HUES6 (cell line): ENCODE results near the gene HNRNPAB.
"Not testable (repeated sequence)": the region's sequence is repeated elsewhere in the genome, so short reads cannot be mapped to it uniquely, and the experiment has no call there.

Source experiments
- H3K27ac ChIP-seq: 2 replicates; pipeline ENCODE4 v1.7.0; 2013; ENCODE audit warnings: low read depth, mild to moderate bottlenecking, low read length, inconsistent platforms
- H3K27me3 ChIP-seq: 2 replicates; pipeline ENCODE4 v1.6.1; 2013; ENCODE audit warnings: low read length; ENCODE audit not compliant: control insufficient read depth, insufficient read depth
- H3K36me3 ChIP-seq: 2 replicates; pipeline ENCODE4 v1.6.1; 2013; ENCODE audit warnings: low read length; ENCODE audit not compliant: control insufficient read depth, insufficient read depth
- H3K4me1 ChIP-seq: 2 replicates; pipeline ENCODE4 v1.6.1; 2013; ENCODE audit warnings: low read length; ENCODE audit not compliant: control insufficient read depth, insufficient read depth
- H3K4me3 ChIP-seq: 2 replicates; pipeline ENCODE4 v1.5.1; 2013; ENCODE audit warnings: low read depth, low read length
- H3K9ac ChIP-seq: one replicate; pipeline ENCODE4 v1.6.1; 2013; ENCODE audit warnings: mild to moderate bottlenecking, low read length
- H3K9me3 ChIP-seq: 2 replicates; pipeline ENCODE4 v1.6.1; 2013; ENCODE audit warnings: low read depth, low read length; ENCODE audit not compliant: control insufficient read depth, insufficient read depth

The HNRNPAB gene

DNA sequence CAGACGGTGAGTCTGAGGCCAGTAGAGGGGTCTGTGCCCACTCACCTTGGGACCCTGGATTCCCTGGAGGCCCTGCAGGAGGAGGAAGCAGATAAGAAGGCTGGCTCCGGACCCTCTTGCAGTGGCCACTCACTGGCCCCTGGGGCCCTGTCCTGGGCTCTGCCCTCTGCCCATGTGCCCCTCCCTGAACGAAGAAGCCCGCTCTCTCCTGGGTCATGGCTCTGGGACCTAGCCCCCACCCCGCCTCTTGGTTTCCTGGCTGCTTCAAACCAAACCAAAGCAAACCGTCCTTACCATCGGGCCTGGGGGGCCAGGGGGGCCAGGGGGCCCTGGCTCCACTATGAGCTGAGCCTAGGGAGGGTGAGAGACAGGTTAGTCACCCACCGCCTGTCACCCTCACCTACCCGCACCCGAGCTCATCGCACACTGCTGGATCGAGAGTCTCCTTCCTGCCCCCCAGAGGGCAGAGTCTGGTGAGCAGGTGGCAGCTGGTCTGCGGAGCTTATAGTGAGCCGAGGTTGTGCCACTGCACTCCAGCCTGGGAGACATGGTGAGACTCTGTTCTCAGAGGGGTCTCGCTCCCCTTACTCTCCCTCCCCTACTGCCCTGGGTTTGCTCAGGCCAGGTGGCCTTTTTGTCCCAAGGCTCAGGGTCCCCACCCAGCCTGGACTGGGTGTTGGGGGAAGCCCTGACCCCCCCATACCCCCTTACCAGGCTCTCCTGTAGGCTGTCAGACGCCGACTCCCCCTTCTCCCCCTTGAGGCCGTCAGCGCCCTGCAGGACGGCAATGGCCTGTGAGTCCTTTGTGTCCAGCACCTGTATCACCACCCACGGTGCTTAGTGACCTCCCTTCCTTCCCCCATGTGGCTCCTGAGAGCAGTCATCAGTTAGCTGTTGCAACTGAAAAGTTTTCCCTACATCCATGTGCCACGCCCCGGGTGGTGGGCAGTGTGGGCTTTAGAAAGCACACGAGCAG is 43.4 kb downstream of the HNRNPAB start:
- no peak overlapping the region for H3K27ac ChIP-seq
- no peak overlapping the region for H3K9ac ChIP-seq

DNA sequence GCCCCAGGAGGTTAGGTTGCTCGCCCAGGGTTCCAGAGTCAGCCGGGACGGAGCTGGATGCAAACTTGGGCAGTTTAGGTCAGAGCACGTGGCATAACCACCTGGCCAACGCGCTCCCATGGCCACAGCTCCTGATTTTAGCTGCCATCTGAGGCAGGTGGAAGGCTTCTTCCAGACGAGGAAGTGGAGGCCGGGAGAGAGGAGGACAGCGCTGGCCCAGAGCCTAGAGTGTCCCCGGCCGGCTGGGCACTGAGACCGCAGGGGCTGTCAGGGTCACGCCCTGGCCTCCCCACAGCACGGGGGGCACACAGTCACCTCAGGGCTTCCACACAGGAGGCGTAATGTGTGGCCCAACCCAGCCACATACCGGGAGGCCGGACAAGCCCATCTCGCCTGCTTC is 44.4 kb downstream of the HNRNPAB start:
- no peaks in the 10 kb centered on the region for H3K9me3 ChIP-seq
- H3K4me3 ChIP-seq: no peak overlapping the region
- no peak overlapping the region for H3K27ac ChIP-seq
- peaks cover 3% of the 10 kb centered on the region; the same call in 1 of the 2 replicates for H3K4me1 ChIP-seq
- no peaks in the 10 kb centered on the region for H3K27me3 ChIP-seq
- H3K9ac ChIP-seq: no peak overlapping the region
- H3K36me3 ChIP-seq: no peaks in the 10 kb centered on the region

More for the DNA sequence above, 43.4 kb downstream of the HNRNPAB start:
- Histone ChIP-seq H3K4me3 (no peak overlapping the region), H3K36me3 (no peaks in the 10 kb centered on the region), H3K9me3 (no peaks in the 10 kb centered on the region), H3K4me1 (peaks cover 3% of the 10 kb centered on the region; the same call in 1 of the 2 replicates), H3K27me3 (no peaks in the 10 kb centered on the region)

DNA sequence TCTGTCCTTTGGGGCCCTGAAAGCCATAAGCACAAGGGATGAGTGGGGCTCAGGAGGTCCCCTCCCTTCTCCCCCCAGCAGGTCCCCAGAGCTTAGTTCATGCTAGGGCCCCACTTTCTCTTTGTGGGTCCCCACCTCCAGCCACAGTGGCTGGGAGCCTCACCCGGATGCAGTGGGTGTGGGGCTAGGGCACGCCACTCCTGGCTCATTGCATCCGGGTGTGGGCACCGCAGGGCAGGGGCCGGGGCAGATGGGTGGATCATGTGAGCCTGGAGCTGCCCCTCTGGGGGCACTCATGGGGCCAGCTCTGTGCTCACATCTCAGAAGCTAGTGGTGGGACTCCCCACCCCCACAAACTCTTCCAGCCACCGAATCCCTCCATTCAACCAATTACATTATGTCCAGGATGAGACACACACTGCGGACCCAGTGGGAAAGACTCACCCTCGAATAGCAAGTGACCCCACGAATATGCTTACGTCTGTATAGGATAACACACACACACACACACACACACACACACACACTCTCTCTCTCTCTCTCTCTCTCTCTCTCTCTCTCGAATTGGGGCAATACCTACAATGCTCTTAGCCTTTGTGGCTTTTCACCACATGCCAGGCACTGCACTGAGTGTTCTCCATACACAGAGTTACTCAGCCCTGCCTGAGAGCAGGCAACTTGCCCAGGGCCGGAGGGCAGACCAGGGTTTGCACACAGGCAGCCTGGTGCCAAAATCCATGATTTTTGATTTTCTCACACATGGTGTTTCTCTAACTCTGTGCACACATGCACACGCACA is 45.1 kb downstream of the HNRNPAB start:
- H3K9ac ChIP-seq: no peak overlapping the region
- no peak overlapping the region for H3K27ac ChIP-seq
- H3K4me1 ChIP-seq: peaks cover 3% of the 10 kb centered on the region; the same call in 1 of the 2 replicates
- no peaks in the 10 kb centered on the region for H3K36me3 ChIP-seq
- no peak overlapping the region for H3K4me3 ChIP-seq
- no peaks in the 10 kb centered on the region for H3K9me3 ChIP-seq
- no peaks in the 10 kb centered on the region for H3K27me3 ChIP-seq

DNA sequence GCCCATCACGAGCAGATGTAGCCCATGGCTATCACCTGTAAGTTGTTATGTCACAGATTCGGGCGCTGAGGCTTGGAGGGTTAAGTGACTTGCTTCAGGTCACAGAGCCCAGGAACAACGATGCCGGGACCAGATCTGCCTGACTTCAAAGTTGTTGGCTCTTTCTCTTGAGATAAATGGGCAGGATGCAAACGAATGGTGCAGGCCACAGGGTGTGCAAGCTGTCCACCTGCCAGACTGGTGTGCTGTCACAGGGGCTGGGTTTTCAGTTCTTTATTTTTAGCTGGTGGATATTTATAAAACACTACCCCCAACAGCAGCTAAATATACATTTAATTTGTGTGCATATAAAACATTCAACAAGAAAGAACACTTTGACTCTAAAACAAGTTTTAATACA is 45.9 kb downstream of the HNRNPAB start:
- H3K27ac ChIP-seq: no peak overlapping the region
- no peaks in the 10 kb centered on the region for H3K27me3 ChIP-seq
- no peak overlapping the region for H3K9ac ChIP-seq
- H3K36me3 ChIP-seq: no peaks in the 10 kb centered on the region
- no peaks in the 10 kb centered on the region for H3K9me3 ChIP-seq
- H3K4me1 ChIP-seq: peaks cover 3% of the 10 kb centered on the region; the same call in 1 of the 2 replicates
- H3K4me3 ChIP-seq: no peak overlapping the region

DNA sequence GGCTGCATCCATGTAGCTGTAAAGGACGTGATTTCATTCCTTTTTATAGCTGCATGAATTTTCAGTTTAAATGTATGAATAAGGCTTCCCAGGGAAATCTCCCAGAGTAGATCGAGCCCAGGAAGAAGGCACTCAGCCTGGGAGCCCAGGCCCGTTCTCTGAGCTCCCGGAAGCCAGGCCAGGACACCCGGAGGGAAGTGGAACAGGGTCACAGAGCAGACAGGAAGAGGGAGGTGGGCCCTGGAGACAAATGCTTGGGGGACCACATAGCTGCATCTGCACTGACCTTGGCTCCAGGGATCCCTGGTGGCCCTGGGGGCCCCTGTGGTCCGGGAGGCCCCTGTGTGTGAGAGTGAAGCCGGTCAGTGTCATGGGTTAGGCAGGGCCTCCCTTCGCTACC is 47.9 kb downstream of the HNRNPAB start:
- H3K4me3 ChIP-seq: no peak overlapping the region
- no peak overlapping the region for H3K9ac ChIP-seq
- no peaks in the 10 kb centered on the region for H3K4me1 ChIP-seq
- no peak overlapping the region for H3K27ac ChIP-seq
- H3K36me3 ChIP-seq: no peaks in the 10 kb centered on the region
- no peaks in the 10 kb centered on the region for H3K9me3 ChIP-seq
- H3K27me3 ChIP-seq: no peaks in the 10 kb centered on the region

DNA sequence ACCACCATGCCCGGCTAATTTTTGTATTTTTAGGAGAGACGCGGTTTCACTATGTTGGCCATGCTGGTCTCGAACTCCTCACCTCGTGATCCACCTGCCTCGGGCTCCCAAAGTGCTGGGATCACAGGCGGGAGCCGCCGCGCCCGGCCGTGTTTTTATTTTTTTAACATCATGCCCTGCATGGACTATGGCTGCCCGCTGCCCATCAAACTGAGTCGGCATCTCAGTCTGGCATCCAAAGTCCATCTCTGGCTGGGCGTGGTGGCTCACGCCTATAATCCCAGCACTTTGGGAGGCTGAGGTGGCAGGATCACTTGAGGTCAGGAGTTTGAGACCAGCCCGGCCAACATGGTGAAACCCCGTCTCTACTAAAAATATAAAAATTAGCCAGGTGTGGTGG is 49.3 kb downstream of the HNRNPAB start:
- not testable (repeated sequence) for H3K9me3 ChIP-seq, H3K27ac ChIP-seq, H3K27me3 ChIP-seq, H3K9ac ChIP-seq, H3K4me3 ChIP-seq, H3K36me3 ChIP-seq, H3K4me1 ChIP-seq

DNA sequence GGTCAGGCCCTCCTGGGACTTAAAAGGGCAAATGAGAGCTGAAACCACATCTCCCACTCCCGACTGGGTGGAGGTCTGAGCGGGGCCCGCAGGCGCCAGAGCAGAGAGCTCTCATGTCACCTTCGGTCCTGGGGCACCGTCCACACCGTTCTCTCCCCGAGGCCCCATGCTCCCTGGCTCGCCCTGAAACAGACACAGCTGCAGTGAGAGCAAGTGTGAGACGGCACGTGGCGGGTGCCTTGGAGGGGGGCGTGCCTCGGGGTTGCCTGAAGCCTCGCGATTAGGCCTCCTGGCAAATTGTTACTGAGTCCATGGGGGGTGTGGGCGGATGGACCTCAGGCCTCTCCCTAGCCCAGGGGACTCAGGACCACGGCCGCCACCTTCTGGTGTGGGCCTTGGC is 52.4 kb downstream of the HNRNPAB start:
- H3K4me3 ChIP-seq: no peak overlapping the region
- no peaks in the 10 kb centered on the region for H3K9me3 ChIP-seq
- H3K9ac ChIP-seq: no peak overlapping the region
- H3K36me3 ChIP-seq: no peaks in the 10 kb centered on the region
- no peaks in the 10 kb centered on the region for H3K27me3 ChIP-seq
- no peaks in the 10 kb centered on the region for H3K4me1 ChIP-seq
- H3K27ac ChIP-seq: no peak overlapping the region

DNA sequence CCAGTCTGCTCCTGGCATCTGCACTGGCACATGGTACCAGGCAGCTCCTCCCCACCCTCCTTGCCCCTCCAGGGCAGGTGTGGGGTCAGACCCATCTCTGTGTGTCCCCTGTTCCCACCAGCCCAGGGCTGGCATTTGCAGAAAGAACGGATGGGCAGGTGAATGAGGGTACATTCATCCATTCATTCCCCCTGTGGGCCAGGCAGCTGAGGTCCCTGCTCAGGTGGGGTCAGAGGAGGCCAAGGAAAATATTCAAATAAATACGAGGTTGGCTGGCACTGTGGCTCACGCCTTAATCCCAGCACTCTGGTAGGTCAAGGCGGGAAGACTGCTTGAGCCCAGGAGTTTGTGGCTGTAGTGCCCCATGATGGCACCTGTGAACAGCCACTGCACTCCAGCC is 53.3 kb downstream of the HNRNPAB start:
- H3K9me3 ChIP-seq: no peaks in the 10 kb centered on the region
- H3K36me3 ChIP-seq: no peaks in the 10 kb centered on the region
- no peaks in the 10 kb centered on the region for H3K4me1 ChIP-seq
- no peaks in the 10 kb centered on the region for H3K27me3 ChIP-seq
- no peak overlapping the region for H3K27ac ChIP-seq
- H3K4me3 ChIP-seq: no peak overlapping the region
- H3K9ac ChIP-seq: no peak overlapping the region

DNA sequence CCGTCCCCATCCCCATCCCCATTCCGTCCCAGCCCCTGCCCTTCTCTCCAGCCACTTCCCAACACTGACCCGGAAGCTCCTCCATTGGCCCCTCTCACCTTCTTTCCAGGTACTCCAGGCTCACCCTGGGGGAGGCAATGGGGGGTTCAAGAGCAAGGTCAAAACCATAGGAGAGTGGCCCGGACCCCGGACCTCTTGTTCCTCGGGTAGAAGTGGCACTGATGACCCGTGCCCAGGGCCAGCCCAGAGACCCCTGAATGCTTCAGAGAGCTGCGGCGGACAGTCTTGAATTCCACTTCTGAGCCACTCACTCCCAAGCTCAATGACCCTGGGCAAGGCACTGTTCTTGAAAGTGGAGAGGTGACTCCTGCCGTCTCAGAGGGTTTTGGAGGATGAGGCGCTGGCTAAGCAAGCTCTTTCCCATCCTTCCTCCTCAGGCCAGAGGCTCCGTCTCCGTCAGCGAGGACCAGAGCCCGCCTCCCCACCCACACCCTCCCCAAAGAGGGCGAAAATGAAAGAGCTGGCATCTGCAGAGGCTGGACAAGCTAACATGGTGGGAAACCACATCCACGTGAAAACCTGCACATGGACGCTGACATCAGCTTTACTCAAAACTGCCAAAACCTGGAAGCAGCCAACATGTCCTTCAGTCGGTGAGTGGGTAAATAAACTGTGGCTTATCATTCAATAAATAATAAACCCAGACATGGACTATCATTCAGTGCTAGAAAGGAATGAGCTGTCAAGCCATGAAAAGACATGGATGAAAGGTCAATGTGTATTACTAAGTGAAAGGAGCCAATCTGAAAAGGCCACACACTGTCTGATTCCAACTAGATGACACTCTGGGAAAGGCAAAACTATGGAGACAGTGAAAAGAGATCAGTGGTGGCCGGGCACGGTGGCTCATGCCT is 55.5 kb downstream of the HNRNPAB start:
- Histone ChIP-seq H3K36me3 (no peaks in the 10 kb centered on the region), H3K27ac (no peak overlapping the region), H3K27me3 (no peaks in the 10 kb centered on the region), H3K9me3 (no peaks in the 10 kb centered on the region), H3K4me1 (no peaks in the 10 kb centered on the region), H3K4me3 (no peak overlapping the region), H3K9ac (no peak overlapping the region)
